Coronary artery (tissue), 2 donors: ENCODE results near the gene BBS5.
"Not testable (repeated sequence)": the region's sequence is repeated elsewhere in the genome, so short reads cannot be mapped to it uniquely, and the experiment has no call there.

ENCODE experiments used
- DNase-seq: peaks from one replicate; pipeline ENCODE4 v3.0.0-alpha.2; 2017; ENCODE audit warnings: low spot score
- H3K27ac ChIP-seq, 2 donors: fragments of 200-600 bp; sonication (generic); one replicate each; pipeline ENCODE4 v1.5.1; 2016 to 2019
- H3K4me3 ChIP-seq: fragments of 200-600 bp; sonication (generic); 2 replicates; pipeline ENCODE4 v1.5.1; 2016; ENCODE audit warnings: mild to moderate bottlenecking, moderate library complexity
- TF ChIP-seq, protein P1 (sequence below): fragments of 200-600 bp; sonication (generic); IDR thresholded peaks from one replicate; pipeline ENCODE4 v1.5.1; 2019; ENCODE audit warnings: antibody characterized with exemption

Gene BBS5

DNA sequence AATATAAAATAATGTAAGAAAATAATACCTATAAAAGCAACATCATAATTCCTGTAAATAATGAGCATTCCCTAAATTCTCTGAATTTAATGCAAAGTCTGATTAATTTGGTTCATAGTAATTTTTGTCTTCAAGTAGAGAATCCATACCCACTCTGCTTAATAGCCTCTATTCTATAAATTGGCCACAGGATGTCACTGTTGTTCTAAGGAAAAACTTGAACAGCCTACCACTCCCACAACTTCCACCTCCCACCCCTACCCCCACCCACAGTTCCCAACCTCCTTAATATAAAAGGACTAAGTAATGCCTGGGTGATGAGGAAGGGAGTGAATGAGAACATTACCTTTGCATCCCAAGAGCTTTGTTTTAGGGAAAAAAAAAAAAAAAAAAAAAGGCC is 27.2 kb upstream of the BBS5 start:
- no peak overlapping the region for H3K27ac ChIP-seq
- no peak for DNase-seq
- TF ChIP-seq, protein P1, sequence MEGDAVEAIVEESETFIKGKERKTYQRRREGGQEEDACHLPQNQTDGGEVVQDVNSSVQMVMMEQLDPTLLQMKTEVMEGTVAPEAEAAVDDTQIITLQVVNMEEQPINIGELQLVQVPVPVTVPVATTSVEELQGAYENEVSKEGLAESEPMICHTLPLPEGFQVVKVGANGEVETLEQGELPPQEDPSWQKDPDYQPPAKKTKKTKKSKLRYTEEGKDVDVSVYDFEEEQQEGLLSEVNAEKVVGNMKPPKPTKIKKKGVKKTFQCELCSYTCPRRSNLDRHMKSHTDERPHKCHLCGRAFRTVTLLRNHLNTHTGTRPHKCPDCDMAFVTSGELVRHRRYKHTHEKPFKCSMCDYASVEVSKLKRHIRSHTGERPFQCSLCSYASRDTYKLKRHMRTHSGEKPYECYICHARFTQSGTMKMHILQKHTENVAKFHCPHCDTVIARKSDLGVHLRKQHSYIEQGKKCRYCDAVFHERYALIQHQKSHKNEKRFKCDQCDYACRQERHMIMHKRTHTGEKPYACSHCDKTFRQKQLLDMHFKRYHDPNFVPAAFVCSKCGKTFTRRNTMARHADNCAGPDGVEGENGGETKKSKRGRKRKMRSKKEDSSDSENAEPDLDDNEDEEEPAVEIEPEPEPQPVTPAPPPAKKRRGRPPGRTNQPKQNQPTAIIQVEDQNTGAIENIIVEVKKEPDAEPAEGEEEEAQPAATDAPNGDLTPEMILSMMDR = no peak

DNA sequence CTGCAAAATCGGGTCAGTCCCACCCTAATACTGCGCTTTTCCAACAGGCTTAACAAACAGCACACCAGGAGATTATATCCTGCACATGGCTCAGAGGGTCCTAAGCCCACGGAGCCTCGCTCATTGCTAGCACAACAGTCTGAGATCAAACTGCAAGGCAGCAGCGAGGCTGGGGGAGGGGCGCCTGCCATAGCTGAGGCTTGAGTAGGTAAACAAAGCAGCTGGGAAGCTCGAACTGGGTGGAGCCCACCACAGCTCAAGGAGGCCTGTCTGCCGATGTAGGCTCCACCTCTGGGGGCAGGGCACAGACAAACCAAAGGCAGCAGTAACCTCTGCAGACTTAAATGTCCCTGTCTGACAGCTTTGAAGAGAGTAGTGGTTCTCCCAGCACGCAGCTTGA is 26.2 kb upstream of the BBS5 start:
- DNase-seq, H3K27ac ChIP-seq, H3K4me3 ChIP-seq: not testable (repeated sequence)

More for the DNA sequence above, 27.2 kb upstream of the BBS5 start:
- no peak overlapping the region for H3K4me3 ChIP-seq

DNA sequence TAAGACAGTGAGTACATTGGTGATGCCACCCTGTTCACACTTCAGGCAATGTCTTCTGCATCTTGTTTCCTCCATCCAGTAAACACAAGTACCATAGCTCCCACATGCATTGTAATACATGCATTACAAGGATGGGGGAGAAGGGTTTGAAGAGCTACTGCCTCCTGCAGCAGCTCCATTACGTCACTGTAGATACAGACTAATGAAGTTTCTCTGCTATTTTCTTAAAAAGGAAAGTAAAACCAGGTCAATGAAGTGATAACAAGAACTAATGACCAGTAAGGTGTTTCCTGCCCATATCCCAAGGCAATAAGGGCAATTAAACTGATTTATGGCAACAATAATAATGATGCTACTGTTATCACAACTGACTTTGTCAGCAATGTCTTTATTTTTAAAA is 18.2 kb upstream of the BBS5 start:
- TF ChIP-seq, protein P1 = no peak
- no peak for DNase-seq
- Histone ChIP-seq H3K4me3 (no peak overlapping the region), H3K27ac (no peak overlapping the region)

DNA sequence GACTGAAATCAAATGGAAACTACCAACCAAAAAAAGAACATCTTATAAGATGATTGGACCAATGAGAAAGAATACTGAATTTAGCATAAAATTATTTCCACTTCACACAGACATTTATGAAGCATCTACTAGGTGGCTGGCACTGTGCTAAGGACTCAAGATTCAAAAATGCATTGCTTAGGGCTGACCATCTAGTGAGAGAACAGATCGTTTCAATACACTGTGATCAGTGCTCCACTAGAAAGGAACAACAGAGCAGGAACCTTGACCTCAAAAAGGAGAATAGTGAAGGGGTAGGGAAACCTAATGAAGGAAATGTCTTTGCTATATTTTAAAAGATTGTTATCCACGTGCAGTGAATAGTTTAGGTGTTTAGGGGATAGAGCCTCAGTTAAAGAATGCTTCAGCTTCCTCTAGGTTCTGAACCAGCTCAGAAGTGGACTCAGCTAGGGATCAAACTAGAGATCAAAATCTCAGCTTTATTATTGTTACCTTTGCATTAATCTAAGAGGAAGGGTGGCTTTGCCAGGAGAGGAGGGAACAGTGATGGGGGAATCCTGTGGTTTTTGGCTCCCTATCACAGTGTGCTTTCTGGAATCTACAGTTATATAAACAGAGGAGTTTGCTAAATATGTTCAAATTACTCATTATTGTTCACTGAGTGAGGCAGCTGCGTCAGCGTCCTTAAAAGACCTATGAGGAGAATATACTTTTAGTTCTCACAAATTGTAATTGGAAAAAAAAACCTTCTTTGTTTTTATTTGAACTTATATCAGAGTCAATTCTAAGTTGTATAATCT is 16.2 kb upstream of the BBS5 start:
- TF ChIP-seq, protein P1 = no peak
- no peak for DNase-seq
- H3K4me3 ChIP-seq = no peak overlapping the region

DNA sequence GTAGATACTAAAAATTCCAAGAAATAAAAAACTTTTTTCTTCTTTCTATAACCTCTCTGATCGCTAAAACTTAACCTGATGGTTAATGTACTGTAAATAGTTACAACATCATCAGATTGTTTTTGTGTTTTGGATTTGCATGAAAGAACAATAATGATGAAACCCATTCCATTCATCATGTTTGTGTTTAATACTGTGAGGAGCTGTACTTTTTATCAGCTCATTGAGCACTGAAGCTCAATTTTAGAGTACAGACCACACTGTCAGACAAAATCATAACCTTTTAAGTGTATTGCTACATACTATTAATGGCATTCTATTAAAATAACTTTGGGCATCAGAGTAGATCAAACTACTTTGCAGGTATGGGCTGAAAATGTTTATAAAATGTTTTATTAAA is 14.8 kb upstream of the BBS5 start:
- H3K27ac ChIP-seq = no peak overlapping the region
- TF ChIP-seq, protein P1 = no peak
- H3K4me3 ChIP-seq = no peak overlapping the region
- no peak for DNase-seq

More for the DNA sequence above, 16.2 kb upstream of the BBS5 start:
- no peak overlapping the region for H3K27ac ChIP-seq

DNA sequence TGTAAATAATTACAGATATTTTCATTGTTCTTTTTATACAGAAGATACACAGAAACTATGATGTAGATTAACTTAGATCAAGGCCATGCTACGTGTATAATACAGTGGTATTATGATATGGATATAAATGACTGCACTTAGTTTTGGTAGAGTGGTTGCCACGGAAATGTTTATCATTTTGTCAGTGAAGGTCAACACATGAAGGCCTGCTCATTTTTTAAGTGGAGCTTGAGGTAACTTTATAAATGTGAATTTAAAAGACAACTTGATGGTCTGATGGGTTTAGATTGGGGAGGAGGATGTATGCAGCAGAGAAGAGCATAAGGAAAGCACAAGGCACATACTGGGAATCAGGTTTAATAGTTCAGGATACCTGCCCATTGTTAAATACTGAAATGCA is 14.4 kb upstream of the BBS5 start:
- H3K4me3 ChIP-seq = no peak overlapping the region
- no peak for DNase-seq

DNA sequence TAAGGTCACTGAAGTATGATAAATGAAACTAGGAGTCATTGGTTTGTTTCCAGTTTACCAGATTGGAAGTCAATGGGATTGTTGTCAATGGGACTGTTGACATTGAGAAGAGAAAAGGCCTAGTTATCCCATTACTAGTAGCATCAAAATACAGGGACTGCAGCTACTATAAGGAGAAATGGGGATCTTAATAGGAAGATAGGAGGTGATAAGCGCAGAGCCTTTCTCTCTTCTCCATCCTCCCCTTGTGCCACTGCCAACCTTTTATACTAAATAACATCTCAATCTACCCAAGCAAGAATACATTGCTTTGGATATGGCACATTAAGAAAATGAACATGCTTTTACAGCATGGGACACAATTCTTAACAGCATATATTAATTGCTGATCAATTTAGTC is 10.5 kb upstream of the BBS5 start:
- TF ChIP-seq, protein P1 = no peak
- Histone ChIP-seq H3K4me3 (no peak overlapping the region), H3K27ac (no peak overlapping the region)
- DNase-seq = no peak

More for the DNA sequence above, 14.4 kb upstream of the BBS5 start:
- TF ChIP-seq, protein P1 = no peak
- H3K27ac ChIP-seq = no peak overlapping the region
